Measurements from ENCODE around the gene BCKDK.
A peak's percentile ranks its signal among the peaks of the same experiment; 100 is the strongest.
"Not testable (repeated sequence)": the region's sequence is repeated elsewhere in the genome, so short reads cannot be mapped to it uniquely, and the experiment has no call there.

The BCKDK gene

GRCh38 chr16:31142109-31143010, 34.2 kb downstream of the BCKDK start:
- DNase-seq (ENCODE audit: low read depth): peak; percentile 99

DNA sequence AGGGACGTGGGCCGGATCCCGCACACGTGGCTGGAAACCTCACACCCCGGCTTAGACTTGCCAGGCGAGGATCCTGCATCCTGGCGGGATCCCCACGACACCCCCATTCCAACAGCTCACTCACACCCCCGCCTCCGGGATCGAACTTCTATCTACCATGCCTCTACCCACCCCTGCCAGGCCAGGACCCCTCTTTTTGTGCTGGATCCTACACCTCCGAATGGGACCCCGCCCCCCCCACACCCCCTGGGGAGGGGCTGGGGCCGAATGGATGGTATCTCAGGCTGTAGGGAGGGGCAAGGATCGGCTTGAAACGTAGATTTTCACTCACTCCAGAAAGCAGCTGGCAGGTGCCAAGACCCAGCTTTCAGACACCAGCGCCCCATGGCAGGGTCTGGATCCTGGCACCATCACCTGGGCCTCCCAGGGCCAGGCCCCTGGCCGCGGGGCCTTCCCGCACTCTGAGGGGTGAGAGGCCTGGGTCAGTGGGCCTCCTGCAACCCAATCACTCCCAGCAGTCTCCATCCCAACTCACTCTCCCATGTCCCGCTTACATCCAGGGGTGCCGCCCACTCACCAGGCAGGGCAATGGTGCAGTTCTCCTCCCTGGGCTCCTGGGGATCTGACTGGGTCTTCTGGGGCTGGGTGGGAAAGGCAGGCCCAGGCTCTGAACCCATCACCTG, 35.0 kb downstream of the BCKDK start:
- no peak for DNase-seq (ENCODE audit: low read depth)

GRCh38 chr16:31143694-31144148, 35.5 kb downstream of the BCKDK start:
- no peak for DNase-seq (ENCODE audit: low read depth)

DNA sequence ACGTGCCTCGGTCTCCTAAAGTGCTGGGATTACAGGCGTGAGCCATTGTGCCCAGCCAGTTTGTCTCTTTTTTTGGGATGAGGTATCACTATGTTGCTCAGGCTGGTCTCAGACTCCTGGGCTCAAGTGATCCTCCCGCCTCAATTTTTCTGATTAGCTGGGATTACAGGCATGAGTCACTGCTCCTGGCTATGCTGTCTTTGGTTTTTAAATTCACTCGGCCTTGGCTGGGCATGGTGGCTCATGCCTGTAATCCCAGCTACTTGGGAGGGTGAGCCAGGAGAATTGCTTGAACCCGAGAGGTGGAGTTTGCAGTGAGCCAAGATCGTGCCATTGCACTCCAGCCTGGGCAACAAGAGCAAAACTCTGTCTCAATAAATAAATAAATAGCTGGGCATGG, 36.2 kb downstream of the BCKDK start:
- not testable (repeated sequence) for DNase-seq (ENCODE audit: low read depth)

DNA sequence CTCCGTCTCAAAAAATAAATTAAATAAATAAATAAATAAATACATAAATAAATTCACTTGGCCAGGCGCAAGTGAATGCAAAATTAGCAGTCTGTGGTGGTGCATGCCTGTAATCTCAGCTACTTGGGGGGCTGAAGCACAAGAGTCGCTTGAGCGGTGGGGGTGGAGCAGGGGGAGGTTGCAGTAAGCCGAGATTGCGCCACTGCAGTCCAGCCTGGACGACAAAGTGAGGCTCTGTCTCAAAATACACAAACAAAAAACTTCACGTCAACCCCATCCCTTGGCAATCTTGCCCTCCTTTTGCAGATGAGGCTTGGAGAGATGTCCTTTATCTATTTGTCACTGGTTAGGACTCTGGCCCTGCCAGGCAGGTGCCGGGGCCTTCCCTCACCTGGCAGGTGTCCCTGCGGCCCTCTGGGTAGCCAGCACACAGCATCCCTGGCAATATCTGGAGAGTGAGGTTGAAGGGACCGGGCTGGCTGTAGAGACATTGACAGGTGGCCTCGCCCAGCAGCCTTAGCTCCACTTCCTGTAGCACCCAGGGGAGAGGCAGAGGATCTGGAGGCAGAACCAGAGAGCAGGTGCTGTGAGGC, 37.3 kb downstream of the BCKDK start:
- no peak for DNase-seq (ENCODE audit: low read depth)

DNA sequence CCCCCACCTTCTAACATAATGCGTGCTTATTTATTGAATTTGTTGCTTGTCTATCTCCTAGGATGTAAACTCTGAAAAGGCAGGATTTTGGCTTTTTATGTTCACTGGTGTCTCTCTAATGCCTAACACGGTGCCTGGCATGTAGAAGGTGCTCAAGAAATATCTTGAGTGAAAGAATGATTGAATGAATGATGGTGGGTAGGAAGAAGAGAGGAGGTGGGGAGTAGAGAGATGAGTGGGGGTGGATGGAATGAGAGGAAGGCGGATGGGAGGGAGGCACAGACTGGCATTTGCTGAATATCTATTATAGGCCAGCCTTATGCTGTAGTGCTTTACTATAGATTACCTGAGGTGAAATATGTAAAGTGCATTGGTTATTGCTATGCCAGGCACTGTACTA, 39.4 kb downstream of the BCKDK start:
- no peak for DNase-seq (ENCODE audit: low read depth)

GRCh38 chr16:31148281-31148728, 40.1 kb downstream of the BCKDK start:
- DNase-seq (ENCODE audit: low read depth): no peak

- no peak for DNase-seq (ENCODE audit: low read depth)
These were observed 40.7 kb downstream of the BCKDK start for GRCh38 chr16:31148896-31149295.

DNA sequence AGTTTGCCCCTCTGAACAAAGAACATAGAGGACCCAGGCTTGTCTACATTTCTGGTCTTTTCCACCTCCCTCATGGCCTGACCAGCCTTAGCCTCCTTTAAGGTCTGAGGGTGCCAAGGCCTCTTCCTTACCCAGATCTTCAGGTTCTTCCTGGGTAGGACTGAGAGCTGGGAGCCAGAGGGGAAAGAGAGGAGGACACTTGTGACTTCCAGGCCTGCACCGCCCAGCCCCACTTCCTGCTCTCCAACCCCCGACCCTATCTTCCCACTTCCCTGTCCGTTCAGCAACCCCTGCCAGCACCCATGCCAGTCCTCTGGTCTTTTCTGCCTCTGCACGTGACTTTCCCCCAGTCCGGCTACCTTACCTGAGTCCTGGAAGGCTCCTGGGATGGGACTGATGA, 41.1 kb downstream of the BCKDK start:
- no peak for DNase-seq (ENCODE audit: low read depth)

DNA sequence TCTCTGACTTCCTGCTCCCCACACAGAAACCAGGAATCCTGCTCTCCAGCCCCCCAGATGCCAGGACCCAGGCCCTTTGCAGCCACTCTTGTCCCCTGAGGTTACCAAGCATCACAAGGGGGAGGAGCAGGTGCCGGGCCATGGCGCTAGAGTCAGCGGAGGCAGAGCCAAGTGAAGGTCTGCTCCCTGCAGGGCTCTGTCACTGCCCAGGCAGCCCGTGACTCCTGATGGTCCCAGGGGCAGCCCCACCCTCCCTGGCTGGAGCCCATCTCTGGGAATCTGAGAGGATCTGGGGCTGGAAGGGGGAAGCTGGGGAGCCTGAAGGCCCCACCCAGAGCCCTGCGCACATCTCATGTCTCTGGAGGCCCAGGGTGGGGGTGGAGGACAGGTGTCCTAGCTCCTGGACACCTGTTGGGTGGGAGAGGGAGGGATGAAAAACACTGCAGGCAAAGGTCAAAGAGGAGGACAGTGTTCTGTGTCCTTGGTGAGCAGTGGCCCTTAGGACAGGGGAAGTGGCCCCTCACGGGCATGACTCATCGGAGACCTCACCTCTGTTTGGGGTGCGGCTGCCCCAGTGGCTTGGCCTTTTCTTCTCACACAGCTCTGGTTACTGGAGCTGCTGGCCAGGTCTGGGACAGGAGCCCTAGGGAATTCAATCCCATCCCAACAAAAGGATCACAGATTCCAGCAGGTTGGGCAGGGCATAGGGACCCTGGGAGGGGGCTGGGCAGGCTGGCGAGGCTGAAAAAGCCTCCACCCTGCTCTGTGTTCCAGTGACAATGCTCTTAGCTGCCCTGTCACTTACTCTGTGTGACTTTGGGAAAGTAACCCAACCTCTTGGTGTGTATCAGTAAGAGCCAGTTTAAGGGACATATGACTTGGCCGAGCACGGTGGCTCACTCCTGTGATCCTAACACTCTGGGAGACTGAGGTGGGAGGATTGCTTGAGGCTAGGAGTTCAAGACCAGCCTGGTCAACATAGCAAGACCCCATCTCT, 42.0 kb downstream of the BCKDK start, which contains the start of gene PRSS36:
TSS of gene PRSS36 (minus strand) at position 173 of the 997 bp plus-strand sequence. CDS start at position 142, 31 bp downstream.
- no peak for DNase-seq (ENCODE audit: low read depth)

DNA sequence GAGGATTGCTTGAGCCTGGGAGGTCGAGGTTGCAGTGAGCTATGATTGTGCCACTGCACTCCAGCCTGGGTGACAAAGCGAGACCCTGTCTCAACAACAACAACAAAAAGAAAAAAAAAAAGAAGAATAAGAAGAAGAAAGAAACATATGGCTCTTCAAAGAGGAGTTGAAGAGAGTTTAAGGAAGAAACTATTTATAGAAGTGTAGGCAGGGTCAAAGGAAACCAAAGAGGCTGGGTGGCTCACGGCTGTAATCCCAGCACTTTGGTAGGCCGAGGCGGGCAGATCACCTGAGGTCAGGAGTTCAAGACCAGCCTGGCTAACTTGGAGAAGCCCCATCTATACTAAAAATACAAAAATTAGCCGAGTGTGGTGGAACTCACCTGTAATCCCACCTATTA, 42.8 kb downstream of the BCKDK start:
- DNase-seq (ENCODE audit: low read depth): not testable (repeated sequence)

DNA sequence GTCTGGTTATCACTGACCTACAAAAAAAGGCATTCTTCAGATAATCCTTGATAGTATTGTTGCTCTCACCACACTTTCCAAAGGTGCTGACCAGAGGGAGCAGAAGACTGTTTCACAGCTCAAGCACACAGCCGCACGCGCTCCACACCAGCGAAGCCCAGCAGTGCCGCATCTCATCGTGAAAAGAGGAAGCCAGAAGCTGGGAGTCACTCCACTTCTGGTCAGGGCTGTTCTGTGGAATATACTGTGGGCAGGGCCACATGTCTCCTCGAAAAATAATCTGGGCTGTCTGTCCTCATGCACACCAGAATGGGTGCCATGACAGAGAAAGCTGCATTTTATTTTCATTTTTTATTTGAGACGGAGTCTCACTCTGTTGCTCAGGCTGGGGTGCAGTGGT, 49.0 kb downstream of the BCKDK start:
- DNase-seq (ENCODE audit: low read depth): no peak
